H9 (cell line): ENCODE data around the gene ARHGEF12. TPM values are rescaled to one million over a fixed set of nuclear protein-coding genes. Genes with fewer than 3 reads are reported as not detected.

Experiments
- DNase-seq: peaks from one replicate; pipeline ENCODE4 v3.0.0-alpha.2; 2017
- H2AFZ ChIP-seq: one replicate; pipeline ENCODE4 v1.6.1; 2013; ENCODE audit warnings: mild to moderate bottlenecking, low read length, control low read depth, moderate library complexity
- H2AK5ac ChIP-seq: 2 replicates; pipeline ENCODE4 v1.6.1; 2013; ENCODE audit warnings: low read length, control low read depth, mixed read lengths; ENCODE audit not compliant: insufficient read length
- H2BK120ac ChIP-seq: one replicate; pipeline ENCODE4 v1.6.1; 2013; ENCODE audit warnings: low read depth, mild to moderate bottlenecking, low read length, control low read depth, inconsistent platforms; ENCODE audit not compliant: poor library complexity, severe bottlenecking
- H2BK12ac ChIP-seq: 2 replicates; pipeline ENCODE4 v1.6.1; 2013; ENCODE audit warnings: low read length, control low read depth, mixed read lengths, low read depth; ENCODE audit not compliant: insufficient read length
- H2BK15ac ChIP-seq: 2 replicates; pipeline ENCODE4 v1.6.1; 2013; ENCODE audit warnings: low read depth, low read length, control low read depth
- H2BK20ac ChIP-seq: one replicate; pipeline ENCODE4 v1.6.1; 2013; ENCODE audit warnings: low read depth, mild to moderate bottlenecking, low read length, control low read depth, inconsistent platforms; ENCODE audit not compliant: poor library complexity, severe bottlenecking
- H2BK5ac ChIP-seq: 2 replicates; pipeline ENCODE4 v1.6.1; 2013; ENCODE audit warnings: low read length, control low read depth, mixed read lengths; ENCODE audit not compliant: insufficient read length
- H3K14ac ChIP-seq: 2 replicates; pipeline ENCODE4 v1.6.1; 2013; ENCODE audit warnings: low read length, control low read depth; ENCODE audit not compliant: insufficient read depth
- H3K18ac ChIP-seq: 2 replicates; pipeline ENCODE4 v1.6.1; 2013; ENCODE audit warnings: low read depth, mild to moderate bottlenecking, mixed read lengths, low read length, control low read depth; ENCODE audit not compliant: insufficient read length
- H3K23ac ChIP-seq: 2 replicates; pipeline ENCODE4 v1.6.1; 2013; ENCODE audit warnings: low read length, control low read depth, mixed read lengths, low read depth; ENCODE audit not compliant: insufficient read length
- H3K23me2 ChIP-seq: 2 replicates; pipeline ENCODE4 v1.6.1; 2013; ENCODE audit warnings: low read depth, mild to moderate bottlenecking, mixed read lengths, low read length, control low read depth; ENCODE audit not compliant: insufficient read length, poor library complexity, severe bottlenecking
- H3K27ac ChIP-seq: 2 replicates; pipeline ENCODE4 v1.5.1; 2013; ENCODE audit warnings: low read length, control low read depth, mixed read lengths, low read depth; ENCODE audit not compliant: insufficient read length
- H3K27me3 ChIP-seq: 2 replicates; pipeline ENCODE4 v1.6.1; 2013; ENCODE audit warnings: low read length, control low read depth, inconsistent platforms; ENCODE audit not compliant: insufficient read depth
- H3K4ac ChIP-seq: 2 replicates; pipeline ENCODE4 v1.6.1; 2013; ENCODE audit warnings: low read depth, mild to moderate bottlenecking, control low read depth, inconsistent platforms, low read length, moderate library complexity
- H3K4me1 ChIP-seq: 2 replicates; pipeline ENCODE4 v1.6.1; 2013; ENCODE audit warnings: low read length, control low read depth, inconsistent platforms; ENCODE audit not compliant: insufficient read depth
- H3K4me2 ChIP-seq: 2 replicates; pipeline ENCODE4 v1.6.1; 2013; ENCODE audit warnings: low read length, control low read depth, mixed read lengths; ENCODE audit not compliant: insufficient read length, insufficient read depth
- H3K56ac ChIP-seq: 2 replicates; pipeline ENCODE4 v1.6.1; 2013; ENCODE audit warnings: low read depth, mild to moderate bottlenecking, mixed read lengths, low read length, control low read depth; ENCODE audit not compliant: insufficient read length
- H3K79me1 ChIP-seq: 2 replicates; pipeline ENCODE4 v1.6.1; 2013; ENCODE audit warnings: low read depth, mild to moderate bottlenecking, moderate library complexity, low read length, control low read depth, inconsistent platforms; ENCODE audit not compliant: insufficient read depth, poor library complexity, severe bottlenecking
- H3K79me2 ChIP-seq: 2 replicates; pipeline ENCODE4 v1.6.1; 2013; ENCODE audit warnings: low read length, control low read depth, inconsistent platforms; ENCODE audit not compliant: insufficient read depth
- H3K9ac ChIP-seq: 2 replicates; pipeline ENCODE4 v1.6.1; 2013; ENCODE audit warnings: low read length, control low read depth, mixed read lengths; ENCODE audit not compliant: insufficient read length; ENCODE audit errors: extremely low read depth
- H3K9me3 ChIP-seq: one replicate; pipeline ENCODE4 v1.6.1; 2013; ENCODE audit warnings: low read depth, low read length, inconsistent platforms; ENCODE audit not compliant: control insufficient read depth
- H3T11ph ChIP-seq: one replicate; pipeline ENCODE4 v1.6.1; 2013; ENCODE audit warnings: mild to moderate bottlenecking, low read length, control low read depth, inconsistent platforms
- H4K20me1 ChIP-seq: one replicate; pipeline ENCODE4 v1.6.1; 2013; ENCODE audit not compliant: control insufficient read depth, insufficient read length, insufficient read depth
- H4K5ac ChIP-seq: 2 replicates; pipeline ENCODE4 v1.6.1; 2013; ENCODE audit warnings: low read depth, mild to moderate bottlenecking, mixed read lengths, low read length, control low read depth; ENCODE audit not compliant: insufficient read length
- H4K8ac ChIP-seq: replicated peaks from 2 replicates; pipeline ENCODE4 v1.6.1; 2013; ENCODE audit warnings: low read length, control low read depth, mixed read lengths, low read depth; ENCODE audit not compliant: insufficient read length
- H4K91ac ChIP-seq: 2 replicates; pipeline ENCODE4 v1.6.1; 2013; ENCODE audit warnings: low read depth, mild to moderate bottlenecking, moderate library complexity, mixed read lengths, low read length, control low read depth; ENCODE audit not compliant: insufficient read length
- H3K27ac Mint-ChIP-seq, 3 experiments: 2 replicates in 2 of 3; 3 replicates in 1 of 3; pipeline ENCODE4 v1.8.0; 2020 to 2021; ENCODE audit warnings: mixed read lengths in 3 of 3, mild to moderate bottlenecking in 1 of 3, moderate library complexity in 1 of 3
- H3K27me3 Mint-ChIP-seq: 2 replicates; pipeline ENCODE4 v1.8.0; 2021; ENCODE audit warnings: low read depth, mild to moderate bottlenecking, moderate library complexity, mixed read lengths
- H3K36me3 Mint-ChIP-seq, 3 experiments: 2 replicates in 2 of 3; 3 replicates in 1 of 3; pipeline ENCODE4 v1.8.0; 2020 to 2021; ENCODE audit warnings: low read depth in 3 of 3, mixed read lengths in 3 of 3; ENCODE audit not compliant: insufficient read depth in 1 of 3
- H3K4me1 Mint-ChIP-seq, 2 experiments: 2 replicates each; pipeline ENCODE4 v1.8.0; 2020; ENCODE audit warnings: mixed read lengths in 2 of 2
- H3K4me3 Mint-ChIP-seq, 2 experiments: 2 replicates in 1 of 2; 3 replicates in 1 of 2; pipeline ENCODE4 v1.8.0; 2020 to 2021; ENCODE audit warnings: mild to moderate bottlenecking in 2 of 2, mixed read lengths in 2 of 2, moderate library complexity in 1 of 2
- H3K9me3 Mint-ChIP-seq, 2 experiments: 2 replicates in 1 of 2; 3 replicates in 1 of 2; pipeline ENCODE4 v1.8.0; 2020; ENCODE audit warnings: mild to moderate bottlenecking in 2 of 2, mixed read lengths in 2 of 2, moderate library complexity in 1 of 2
- CTCF ChIP-seq: fragments of 200-600 bp; sonication (generic); conservative IDR thresholded peaks from 3 replicates; pipeline ENCODE4 v1.8.0; 2021; ENCODE audit warnings: antibody characterized with exemption, mild to moderate bottlenecking
- WGBS: extraction: QIAGEN DNeasy Blood & Tissue Kit; methylation state at CpG from one replicate; pipeline ENCODE4 v1.1.7; 2013; ENCODE audit warnings: missing lambda C conversion rate, low lambda C conversion rate, mixed read lengths; ENCODE audit not compliant: insufficient read length; ENCODE audit errors: extremely low coverage; 5-methylcytosine and 5-hydroxymethylcytosine counted together
- total RNA-seq: library from RNA; stranded (reverse); gene quantifications from 2 replicates; pipeline ENCODE4 v1.2.1, GENCODE V29; 2021

ARHGEF12 gene
- total RNA-seq, 1 experiment from 2014 or later = 27.0 TPM

DNA sequence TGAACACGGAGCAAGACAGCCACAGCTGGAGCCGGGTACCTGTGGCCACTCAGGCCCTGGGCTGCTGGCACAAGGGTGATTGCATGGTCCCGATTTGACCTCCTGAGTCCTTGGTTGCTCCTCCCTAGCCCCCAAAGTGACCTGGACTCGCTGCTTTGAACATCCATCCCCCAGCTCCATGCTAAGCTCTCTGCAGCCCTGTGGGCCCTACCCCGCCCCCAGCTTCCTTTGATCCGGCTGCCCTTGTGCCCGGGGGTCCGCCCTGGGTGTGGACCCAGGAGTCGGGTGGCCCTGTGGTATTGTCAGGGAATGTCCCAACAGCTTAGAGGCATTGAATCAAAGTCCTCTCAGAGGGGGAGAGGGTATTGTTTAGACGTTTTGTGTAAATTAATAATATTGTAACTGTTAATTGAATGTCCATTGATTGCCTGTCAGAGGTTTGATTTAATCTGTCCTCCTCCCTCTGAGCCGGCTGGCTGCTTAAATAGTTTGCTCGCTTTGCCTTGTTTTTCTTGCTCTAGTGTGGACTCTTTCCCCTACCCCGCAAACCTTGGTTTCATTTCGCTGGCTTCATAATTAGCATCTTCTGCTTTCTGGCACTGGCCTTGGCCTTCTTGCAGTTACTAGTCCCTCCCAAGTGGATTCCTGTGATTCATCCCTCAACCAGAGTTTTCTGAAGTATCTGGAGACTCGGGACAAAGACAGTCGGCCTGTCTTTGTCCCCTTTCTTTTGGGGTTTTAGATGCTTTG is 196.0 kb downstream of the ARHGEF12 start:
- H2BK15ac ChIP-seq = no peak overlapping the region
- H3K23ac ChIP-seq = no peak overlapping the region
- no peaks in the 10 kb centered on the region for H3K79me1 ChIP-seq
- H4K20me1 ChIP-seq = no peaks in the 10 kb centered on the region
- peaks cover 15 to 39% of the 10 kb centered on the region in 2 experiments for H3K4me1 Mint-ChIP-seq
- no peak for TF ChIP-seq CTCF
- H3K56ac ChIP-seq = no peak overlapping the region
- H3K4me3 Mint-ChIP-seq = no peak overlapping the region
- H3K4ac ChIP-seq = no peak overlapping the region
- H2BK120ac ChIP-seq = no peak overlapping the region
- WGBS = no CpG with 5 or more reads among the region's 16 CpGs
- H3K79me2 ChIP-seq = no peaks in the 10 kb centered on the region
- H3T11ph ChIP-seq = no peak overlapping the region
- peak overlapping the region in 2 of 3 experiments; percentile 1 to 81; a peak in 4 of 7 replicates for H3K27ac Mint-ChIP-seq
- H2BK20ac ChIP-seq = no peak overlapping the region
- no peak overlapping the region; the same call in 1 of the 2 replicates for H3K14ac ChIP-seq
- H3K4me2 ChIP-seq = no peak overlapping the region
- H4K91ac ChIP-seq = no peak overlapping the region
- no peak overlapping the region for H2BK5ac ChIP-seq
- no peaks in the 10 kb centered on the region for H3K9me3 ChIP-seq
- H3K23me2 ChIP-seq = no peaks in the 10 kb centered on the region
- H3K27me3 Mint-ChIP-seq = peaks cover 25% of the 10 kb centered on the region
- no peaks in the 10 kb centered on the region for H3K4me1 ChIP-seq
- H3K27me3 ChIP-seq = no peaks in the 10 kb centered on the region
- no peak overlapping the region for H2AFZ ChIP-seq
- no peak overlapping the region for H3K27ac ChIP-seq
- H3K9ac ChIP-seq = no peak overlapping the region
- no peak overlapping the region for H4K5ac ChIP-seq
- H4K8ac ChIP-seq = no peak overlapping the region
- H2AK5ac ChIP-seq = no peak overlapping the region
- no peak overlapping the region for H2BK12ac ChIP-seq
- H3K36me3 Mint-ChIP-seq = peaks cover 0 to 9% (median 3%) of the 10 kb centered on the region in 3 experiments; a peak in 3 of 7 replicates
- no peak for DNase-seq
- H3K9me3 Mint-ChIP-seq = peaks cover 5 to 7% of the 10 kb centered on the region in 2 experiments; a peak in 4 of 5 replicates
- H3K18ac ChIP-seq = no peak overlapping the region
